SK-N-SH treated with all-trans-retinoic acid at 6 μM for 48 hours (cell line): Measurements from ENCODE around the gene LYPLAL1.
"Not testable (repeated sequence)": the region's sequence is repeated elsewhere in the genome, so short reads cannot be mapped to it uniquely, and the experiment has no call there.

Experiments
- ATAC-seq: fragments of 200-7000 bp; cut with Tn5 transposase; 3 replicates; pipeline ENCODE4 v1.9.1; 2020; ENCODE audit warnings: mild to moderate bottlenecking, moderate library complexity
- ARNTL ChIP-seq: fragments of 450-650 bp; formaldehyde crosslinking; IDR thresholded peaks from 2 replicates; pipeline ENCODE4 v1.5.0; 2020; ENCODE audit warnings: low read depth, mild to moderate bottlenecking, moderate library complexity, borderline replicate concordance
- BACH2 ChIP-seq: fragments of 250-450 bp; sonication (Bioruptor Pico); IDR thresholded peaks from 2 replicates; pipeline ENCODE4 v1.9.0; 2021; ENCODE audit warnings: mild to moderate bottlenecking, borderline replicate concordance
- CSDC2 ChIP-seq: fragments of 250-450 bp; sonication (Bioruptor Pico); IDR thresholded peaks from 2 replicates; pipeline ENCODE4 v1.5.0; 2020; ENCODE audit warnings: mild to moderate bottlenecking, moderate library complexity
- CSRNP3 ChIP-seq: fragments of 250-450 bp; sonication (Bioruptor Pico); IDR thresholded peaks from 2 replicates; pipeline ENCODE4 v1.5.1; 2021; ENCODE audit warnings: mild to moderate bottlenecking, moderate library complexity
- ESRRG ChIP-seq: fragments of 250-450 bp; sonication (Bioruptor Pico); IDR thresholded peaks from 2 replicates; pipeline ENCODE4 v1.6.1; 2021; ENCODE audit warnings: mild to moderate bottlenecking
- ISL1 ChIP-seq: fragments of 250-450 bp; sonication (Bioruptor Pico); IDR thresholded peaks from 2 replicates; pipeline ENCODE4 v2.1.2; 2022; ENCODE audit warnings: mild to moderate bottlenecking, moderate library complexity
- OSR1 ChIP-seq: fragments of 250-450 bp; sonication (Bioruptor Pico); IDR thresholded peaks from 2 replicates; pipeline ENCODE4 v1.8.0; 2022; ENCODE audit warnings: moderate library complexity, mild to moderate bottlenecking, inconsistent platforms
- POU6F1 ChIP-seq: fragments of 250-450 bp; sonication (Bioruptor Pico); IDR thresholded peaks from 2 replicates; pipeline ENCODE4 v1.8.0; 2021; ENCODE audit warnings: low read depth, mild to moderate bottlenecking, moderate library complexity, borderline replicate concordance
- PPARA ChIP-seq: fragments of 250-450 bp; sonication (Bioruptor Pico); IDR thresholded peaks from 2 replicates; pipeline ENCODE4 v1.5.0; 2020; ENCODE audit warnings: mild to moderate bottlenecking, borderline replicate concordance
- RARB ChIP-seq: fragments of 250-450 bp; sonication (Bioruptor Pico); IDR thresholded peaks from 2 replicates; pipeline ENCODE4 v1.8.0; 2021; ENCODE audit warnings: mild to moderate bottlenecking, moderate library complexity
- SNAI2 ChIP-seq: fragments of 250-450 bp; sonication (Bioruptor Pico); IDR thresholded peaks from 2 replicates; pipeline ENCODE4 v1.5.0; 2020; ENCODE audit warnings: mild to moderate bottlenecking, moderate library complexity
- TCF4 ChIP-seq: fragments of 250-450 bp; sonication (Bioruptor Pico); IDR thresholded peaks from 2 replicates; pipeline ENCODE4 v1.8.0; 2021; ENCODE audit warnings: mild to moderate bottlenecking, moderate library complexity, borderline replicate concordance
- TOX ChIP-seq: fragments of 250-450 bp; sonication (Bioruptor Pico); IDR thresholded peaks from 2 replicates; pipeline ENCODE4 v1.8.0; 2021; ENCODE audit warnings: mild to moderate bottlenecking, moderate library complexity, borderline replicate concordance
- ZC3H10 ChIP-seq: fragments of 250-450 bp; sonication (Bioruptor Pico); IDR thresholded peaks from 2 replicates; pipeline ENCODE4 v1.5.1; 2021; ENCODE audit warnings: mild to moderate bottlenecking, moderate library complexity
- ZFP3 ChIP-seq: fragments of 250-450 bp; sonication (Bioruptor Pico); IDR thresholded peaks from 2 replicates; pipeline ENCODE4 v1.5.0; 2020; ENCODE audit warnings: mild to moderate bottlenecking, moderate library complexity
- ZFP30 ChIP-seq: fragments of 450-650 bp; formaldehyde crosslinking; IDR thresholded peaks from 2 replicates; pipeline ENCODE4 v1.5.0; 2022; ENCODE audit warnings: mild to moderate bottlenecking, moderate library complexity
- ZNF565 ChIP-seq: fragments of 450-650 bp; formaldehyde crosslinking; conservative IDR thresholded peaks from 2 replicates; pipeline ENCODE4 v1.5.0; 2020; ENCODE audit warnings: low read depth, mild to moderate bottlenecking, moderate library complexity
- ZNF70 ChIP-seq: fragments of 450-650 bp; formaldehyde crosslinking; IDR thresholded peaks from 2 replicates; pipeline ENCODE4 v1.5.0; 2020; ENCODE audit warnings: mild to moderate bottlenecking, moderate library complexity
- ZNF8 ChIP-seq: fragments of 450-650 bp; formaldehyde crosslinking; IDR thresholded peaks from 2 replicates; pipeline ENCODE4 v1.5.0; 2020; ENCODE audit warnings: mild to moderate bottlenecking, moderate library complexity
- TF ChIP-seq, protein P1 (sequence below): fragments of 250-450 bp; sonication (Bioruptor Pico); IDR thresholded peaks from 2 replicates; pipeline ENCODE4 v1.5.1; 2020; ENCODE audit warnings: low read depth, mild to moderate bottlenecking, moderate library complexity
- TF ChIP-seq, protein P2 (sequence below): fragments of 250-450 bp; sonication (Bioruptor Pico); IDR thresholded peaks from 2 replicates; pipeline ENCODE4 v1.5.0; 2020; ENCODE audit warnings: mild to moderate bottlenecking, moderate library complexity

Gene LYPLAL1

DNA sequence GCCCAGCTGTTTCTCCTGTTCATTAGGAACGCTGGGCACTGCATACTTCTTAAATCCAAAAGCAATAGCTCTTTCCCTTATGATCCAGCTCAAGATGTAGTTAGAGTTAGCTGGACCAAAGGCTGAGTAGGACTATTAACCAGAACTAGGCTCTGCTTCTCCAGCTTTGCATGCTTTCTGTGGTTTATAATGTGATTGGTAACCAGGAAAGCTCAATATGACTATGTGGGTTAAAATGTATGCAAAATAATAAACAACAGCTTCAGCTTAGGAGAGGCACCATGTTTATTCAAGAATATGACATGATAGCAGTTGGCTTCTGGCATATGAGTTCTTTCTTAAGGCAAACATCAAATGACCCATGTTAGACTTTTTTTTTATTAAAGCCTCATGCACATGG, 73.8 kb downstream of the LYPLAL1 start:
- no peak for ATAC-seq
- no peak for TF ChIP-seq POU6F1 (CRISPR knock-in tag)
- no peak for TF ChIP-seq ZNF8 (CRISPR knock-in tag)
- no peak for TF ChIP-seq ZC3H10 (CRISPR knock-in tag)
- no peak for TF ChIP-seq ZFP30
- TF ChIP-seq CSRNP3 (CRISPR knock-in tag), result no peak
- TF ChIP-seq, protein P1, sequence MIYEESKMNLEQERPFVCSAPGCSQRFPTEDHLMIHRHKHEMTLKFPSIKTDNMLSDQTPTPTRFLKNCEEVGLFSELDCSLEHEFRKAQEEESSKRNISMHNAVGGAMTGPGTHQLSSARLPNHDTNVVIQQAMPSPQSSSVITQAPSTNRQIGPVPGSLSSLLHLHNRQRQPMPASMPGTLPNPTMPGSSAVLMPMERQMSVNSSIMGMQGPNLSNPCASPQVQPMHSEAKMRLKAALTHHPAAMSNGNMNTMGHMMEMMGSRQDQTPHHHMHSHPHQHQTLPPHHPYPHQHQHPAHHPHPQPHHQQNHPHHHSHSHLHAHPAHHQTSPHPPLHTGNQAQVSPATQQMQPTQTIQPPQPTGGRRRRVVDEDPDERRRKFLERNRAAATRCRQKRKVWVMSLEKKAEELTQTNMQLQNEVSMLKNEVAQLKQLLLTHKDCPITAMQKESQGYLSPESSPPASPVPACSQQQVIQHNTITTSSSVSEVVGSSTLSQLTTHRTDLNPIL (CRISPR knock-in tag), result no peak
- no peak for TF ChIP-seq OSR1 (CRISPR knock-in tag)
- TF ChIP-seq ZNF565 (CRISPR knock-in tag), result no peak
- no peak for TF ChIP-seq RARB (CRISPR knock-in tag)
- no peak for TF ChIP-seq ZFP3 (CRISPR knock-in tag)
- TF ChIP-seq TCF4 (CRISPR knock-in tag), result no peak
- no peak for TF ChIP-seq ZNF70 (CRISPR knock-in tag)
- TF ChIP-seq SNAI2 (CRISPR knock-in tag), result no peak
- no peak for TF ChIP-seq ISL1
- TF ChIP-seq ARNTL (CRISPR knock-in tag), result no peak
- TF ChIP-seq CSDC2 (CRISPR knock-in tag), result no peak
- no peak for TF ChIP-seq PPARA
- TF ChIP-seq BACH2 (CRISPR knock-in tag), result no peak
- TF ChIP-seq TOX (CRISPR knock-in tag), result no peak
- TF ChIP-seq ESRRG (CRISPR knock-in tag), result no peak

- not testable (repeated sequence) for ATAC-seq
- TF ChIP-seq ZNF8 (CRISPR knock-in tag), result peak; percentile 83
These were observed 76.8 kb downstream of the LYPLAL1 start for GRCh38 chr1:219250468-219250867.

GRCh38 chr1:219257751-219258150, 84.1 kb downstream of the LYPLAL1 start:
- ATAC-seq, result no peak
- TF ChIP-seq, protein P2, sequence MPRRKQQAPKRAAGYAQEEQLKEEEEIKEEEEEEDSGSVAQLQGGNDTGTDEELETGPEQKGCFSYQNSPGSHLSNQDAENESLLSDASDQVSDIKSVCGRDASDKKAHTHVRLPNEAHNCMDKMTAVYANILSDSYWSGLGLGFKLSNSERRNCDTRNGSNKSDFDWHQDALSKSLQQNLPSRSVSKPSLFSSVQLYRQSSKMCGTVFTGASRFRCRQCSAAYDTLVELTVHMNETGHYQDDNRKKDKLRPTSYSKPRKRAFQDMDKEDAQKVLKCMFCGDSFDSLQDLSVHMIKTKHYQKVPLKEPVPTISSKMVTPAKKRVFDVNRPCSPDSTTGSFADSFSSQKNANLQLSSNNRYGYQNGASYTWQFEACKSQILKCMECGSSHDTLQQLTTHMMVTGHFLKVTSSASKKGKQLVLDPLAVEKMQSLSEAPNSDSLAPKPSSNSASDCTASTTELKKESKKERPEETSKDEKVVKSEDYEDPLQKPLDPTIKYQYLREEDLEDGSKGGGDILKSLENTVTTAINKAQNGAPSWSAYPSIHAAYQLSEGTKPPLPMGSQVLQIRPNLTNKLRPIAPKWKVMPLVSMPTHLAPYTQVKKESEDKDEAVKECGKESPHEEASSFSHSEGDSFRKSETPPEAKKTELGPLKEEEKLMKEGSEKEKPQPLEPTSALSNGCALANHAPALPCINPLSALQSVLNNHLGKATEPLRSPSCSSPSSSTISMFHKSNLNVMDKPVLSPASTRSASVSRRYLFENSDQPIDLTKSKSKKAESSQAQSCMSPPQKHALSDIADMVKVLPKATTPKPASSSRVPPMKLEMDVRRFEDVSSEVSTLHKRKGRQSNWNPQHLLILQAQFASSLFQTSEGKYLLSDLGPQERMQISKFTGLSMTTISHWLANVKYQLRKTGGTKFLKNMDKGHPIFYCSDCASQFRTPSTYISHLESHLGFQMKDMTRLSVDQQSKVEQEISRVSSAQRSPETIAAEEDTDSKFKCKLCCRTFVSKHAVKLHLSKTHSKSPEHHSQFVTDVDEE (CRISPR knock-in tag), result no peak
- no peak for TF ChIP-seq POU6F1 (CRISPR knock-in tag)
- no peak for TF ChIP-seq BACH2 (CRISPR knock-in tag)

GRCh38 chr1:219261454-219261853, 87.8 kb downstream of the LYPLAL1 start:
- TF ChIP-seq ISL1, result no peak
- no peak for TF ChIP-seq ARNTL (CRISPR knock-in tag)
- no peak for ATAC-seq
